ENCODE measurements around the gene TTLL5.

Gene TTLL5

DNA sequence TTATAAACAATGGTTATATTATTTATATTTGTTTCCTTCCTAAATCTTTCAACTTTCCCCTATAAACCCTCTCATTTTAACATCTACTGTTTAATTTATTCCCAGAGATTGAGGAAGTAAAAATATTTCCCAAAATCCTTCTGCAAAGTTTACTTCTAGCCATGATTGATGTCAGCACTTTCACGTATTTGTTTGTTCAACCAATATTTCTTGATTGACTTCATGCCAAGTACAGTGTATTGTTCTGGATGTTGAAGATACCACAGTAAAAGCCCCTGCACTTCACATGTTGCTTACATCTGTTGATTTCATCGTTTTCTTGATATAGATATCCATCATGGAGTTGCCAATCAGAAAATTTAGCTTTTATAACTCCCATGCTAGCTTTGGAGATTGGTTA lies 81.8 kb downstream of the TTLL5 start:
- no peak for DNase-seq

DNA sequence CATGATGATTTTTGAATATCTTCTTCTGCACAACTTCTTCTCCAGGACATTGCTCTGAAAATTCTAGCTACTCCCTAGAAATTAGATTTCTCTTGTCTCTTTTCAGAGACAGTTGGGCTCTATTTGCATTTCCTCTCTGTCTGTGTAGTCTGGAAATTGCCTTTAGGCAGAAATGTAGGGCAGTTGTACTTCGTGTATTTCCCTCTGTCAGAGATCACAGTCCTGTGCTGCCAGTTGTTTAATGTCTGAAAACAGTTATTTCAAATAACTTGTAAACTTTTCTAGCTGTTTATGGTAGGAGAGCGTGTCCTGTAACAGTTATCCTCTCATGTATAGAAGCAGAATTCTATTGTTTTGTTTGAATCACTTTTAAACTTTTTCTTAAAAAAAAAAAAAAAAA lies 86.9 kb downstream of the TTLL5 start:
- DNase-seq: no peak

DNA sequence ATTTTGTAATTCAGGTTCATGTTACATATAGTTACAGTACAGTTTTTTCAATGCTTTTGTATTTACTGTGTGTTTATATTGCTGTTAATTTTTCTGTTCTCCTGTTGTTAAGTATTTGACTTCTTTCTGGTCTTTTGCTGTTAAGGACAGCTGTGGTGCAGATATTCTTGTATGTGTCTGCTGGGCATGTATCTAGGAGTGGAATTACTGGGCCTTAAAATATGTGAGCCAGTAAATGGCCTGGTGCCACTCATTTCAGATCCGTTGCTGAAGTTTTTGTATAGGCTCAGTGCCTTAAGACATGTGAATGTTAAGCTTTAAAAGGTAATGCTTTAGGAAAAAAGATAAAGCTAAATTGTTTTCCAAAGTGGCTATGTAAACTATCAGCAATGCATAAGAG lies 87.3 kb downstream of the TTLL5 start:
- DNase-seq: no peak

DNA sequence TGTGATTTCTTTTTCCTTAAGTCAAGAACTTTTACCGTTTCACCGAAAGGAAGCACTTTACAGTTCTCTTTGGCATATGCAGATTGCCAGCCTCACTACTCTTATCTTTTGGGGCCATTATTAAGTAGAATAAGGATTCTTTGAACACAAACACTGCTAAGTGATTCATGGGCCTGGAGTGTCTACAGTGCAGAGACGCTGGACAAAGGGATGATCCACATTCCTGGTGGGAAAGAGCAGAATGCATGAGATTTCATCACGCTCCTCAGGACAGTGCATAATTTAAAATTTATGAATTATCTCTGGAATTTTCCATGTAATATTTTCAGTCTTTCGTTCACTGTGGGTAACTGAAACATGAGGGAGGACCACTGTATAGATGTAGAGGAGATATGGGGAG lies 90.2 kb downstream of the TTLL5 start:
- no peak for DNase-seq

DNA sequence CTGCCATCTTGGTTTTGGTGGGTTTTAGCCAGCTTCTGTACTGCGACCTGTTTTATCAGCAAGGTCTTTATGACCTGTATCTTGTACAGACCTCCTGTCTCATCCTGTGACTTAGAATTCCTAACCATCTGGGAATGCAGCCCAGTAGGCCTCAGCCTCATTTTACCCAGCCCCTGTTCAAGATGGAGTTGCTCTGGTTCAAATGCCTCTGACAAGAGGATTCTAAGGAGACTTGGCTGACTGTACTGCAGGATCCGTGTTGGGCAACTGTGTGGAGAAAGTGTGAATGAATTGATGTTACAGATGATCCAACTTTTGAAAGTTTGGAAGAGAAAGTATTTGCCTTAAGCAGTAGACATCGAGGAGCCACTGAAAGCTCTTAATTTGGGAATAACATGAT lies 91.0 kb downstream of the TTLL5 start:
- no peak for DNase-seq

DNA sequence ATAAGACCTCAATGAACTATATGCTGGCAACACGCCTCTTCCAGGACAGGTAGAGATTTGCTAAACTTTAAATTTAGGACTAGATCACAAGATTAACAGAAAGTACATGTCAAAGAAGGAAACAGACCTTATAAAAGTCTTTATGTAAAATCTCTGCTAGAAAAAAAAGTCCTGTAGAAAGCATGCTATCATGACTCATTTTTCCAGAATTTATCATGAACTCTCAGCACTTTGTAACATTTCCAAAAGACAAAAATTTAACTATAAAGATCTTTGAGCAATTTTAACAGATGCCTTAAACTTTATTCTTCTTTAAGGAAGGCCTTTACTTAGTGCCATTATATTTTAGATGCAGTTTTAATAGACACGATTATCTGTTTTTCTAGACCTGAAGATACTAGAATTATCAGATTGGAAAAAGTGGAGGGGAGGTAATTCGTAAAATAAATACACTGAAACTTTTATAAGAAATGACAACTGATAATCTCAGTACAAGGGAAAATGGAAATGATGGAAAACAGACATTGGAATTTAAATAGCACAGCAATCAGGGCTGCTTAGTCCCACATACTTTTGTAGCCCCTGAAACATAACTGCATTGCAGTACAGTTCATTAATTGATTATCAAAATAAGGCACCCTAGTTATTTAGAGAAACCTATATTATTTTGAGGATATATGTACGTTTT lies 92.0 kb downstream of the TTLL5 start:
- DNase-seq: no peak

DNA sequence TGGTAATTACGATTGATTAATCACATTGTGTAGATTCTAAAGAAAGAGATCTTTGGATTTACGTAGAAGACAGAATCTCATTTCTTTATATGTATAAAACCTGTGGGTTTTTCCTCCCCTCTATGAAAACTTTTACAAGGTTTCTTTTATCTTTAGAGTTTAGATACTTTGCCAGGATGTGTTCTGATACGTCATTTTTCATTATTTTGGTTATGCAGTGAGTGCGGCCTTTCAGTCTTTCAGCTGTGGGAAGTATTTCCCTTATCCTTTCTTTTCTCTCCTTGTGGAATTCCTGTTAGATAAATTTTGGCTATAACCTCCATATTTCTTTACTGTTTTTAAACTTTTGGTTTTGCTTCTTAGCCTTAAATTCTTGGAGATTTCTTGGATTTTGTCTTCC lies 92.7 kb downstream of the TTLL5 start:
- no peak for DNase-seq

DNA sequence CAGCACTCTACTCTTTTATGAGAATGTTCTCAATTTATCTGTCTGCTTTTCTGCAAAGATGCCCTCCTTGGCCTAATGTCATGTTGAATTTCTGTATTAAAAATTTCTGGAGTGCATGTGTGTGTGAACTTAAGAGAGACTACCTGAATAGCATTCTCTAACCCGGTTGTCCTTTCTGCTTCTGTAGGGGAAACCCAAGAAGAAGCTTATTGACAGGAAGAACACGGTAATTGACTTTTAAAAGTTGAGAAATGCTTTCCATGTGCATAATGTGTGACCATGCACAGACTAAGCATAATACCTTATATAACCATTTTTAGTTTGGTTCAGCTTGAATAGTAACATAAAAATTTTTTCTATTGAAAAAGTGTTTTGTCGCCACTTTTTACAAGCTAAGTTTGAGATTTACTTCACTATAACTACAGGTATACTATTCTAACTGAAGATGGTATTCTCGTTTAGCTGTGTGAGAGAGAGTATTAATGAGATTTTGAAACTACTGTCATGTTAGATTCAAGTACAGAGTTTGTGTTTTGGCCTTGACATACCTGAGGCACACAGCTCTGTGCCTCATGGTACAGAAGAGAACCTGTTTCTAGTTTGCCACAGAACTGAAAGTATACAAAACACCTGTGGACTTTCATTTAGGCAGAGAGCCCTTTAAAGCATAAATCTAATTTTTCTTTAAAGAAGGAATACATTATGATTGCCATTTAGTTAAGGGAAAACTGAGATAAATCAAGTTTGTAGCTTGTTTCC lies 96.8 kb downstream of the TTLL5 start:
- no peak for DNase-seq

DNA sequence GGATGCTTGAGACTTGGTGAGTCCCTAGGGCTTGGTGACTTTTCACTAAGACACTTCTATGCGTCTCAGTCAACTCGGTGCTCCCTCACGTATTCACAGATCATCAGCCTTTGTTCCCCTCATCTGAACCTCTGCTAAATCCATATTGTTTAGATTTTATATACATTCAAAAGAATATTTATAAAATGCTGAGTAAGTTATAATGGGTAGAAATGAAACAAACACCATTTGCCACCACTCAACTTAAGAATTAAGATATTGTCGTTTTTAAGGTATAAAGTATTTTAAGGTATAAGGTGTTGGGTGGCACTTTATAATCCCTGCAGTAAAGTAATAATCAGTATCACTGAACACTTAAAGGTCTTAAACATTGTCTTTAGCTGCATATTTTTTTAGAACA lies 103.0 kb downstream of the TTLL5 start:
- DNase-seq: no peak

DNA sequence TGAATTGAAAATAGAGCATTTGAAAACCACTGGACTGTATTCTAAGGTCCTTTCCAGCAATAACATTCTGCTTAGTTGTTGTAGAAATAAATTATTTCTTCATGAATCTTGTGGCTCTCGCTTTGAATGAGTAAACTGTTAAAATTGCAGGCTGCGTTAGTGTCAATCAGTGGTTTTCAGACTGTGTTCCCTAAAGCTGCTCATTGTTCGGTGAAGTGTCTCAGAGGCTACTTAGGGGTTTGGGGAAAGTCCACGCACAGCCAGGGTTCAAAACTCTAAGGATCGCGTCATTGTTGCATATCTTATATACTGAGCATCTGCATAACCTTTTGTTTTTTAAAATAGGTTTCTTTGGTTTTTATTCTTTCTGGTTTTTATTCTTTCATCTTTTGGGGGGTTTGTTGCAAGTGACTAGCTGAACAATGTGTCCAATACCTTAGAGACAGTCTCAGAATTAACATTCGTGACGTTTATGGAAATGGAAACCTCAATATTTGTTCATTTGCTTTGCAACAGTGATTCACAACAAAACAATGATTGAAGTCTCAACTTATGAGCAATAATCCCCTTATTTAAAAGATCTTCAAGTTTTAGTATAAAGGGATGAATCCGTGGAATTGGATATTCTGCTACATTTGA lies 108.1 kb downstream of the TTLL5 start:
- no peak for DNase-seq

DNA sequence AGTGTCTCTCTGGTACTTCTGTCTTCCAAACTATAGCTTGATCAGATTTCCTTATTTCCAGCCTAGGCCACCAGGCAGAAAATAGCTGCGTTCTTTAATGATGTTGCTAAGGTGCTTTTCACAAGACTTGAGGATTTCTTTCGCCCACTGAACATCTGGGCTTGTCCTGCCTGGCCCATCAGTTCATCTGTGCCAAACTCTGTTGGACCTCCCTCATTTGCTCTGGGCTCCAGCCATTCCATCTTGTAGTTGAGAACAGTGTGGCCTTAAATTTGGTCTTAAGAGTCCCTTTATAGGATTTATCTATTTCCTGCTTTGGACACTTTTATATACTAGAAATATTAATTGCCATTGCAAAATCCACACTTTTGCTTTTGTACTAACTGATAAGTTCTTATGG lies 109.6 kb downstream of the TTLL5 start:
- no peak for DNase-seq

DNA sequence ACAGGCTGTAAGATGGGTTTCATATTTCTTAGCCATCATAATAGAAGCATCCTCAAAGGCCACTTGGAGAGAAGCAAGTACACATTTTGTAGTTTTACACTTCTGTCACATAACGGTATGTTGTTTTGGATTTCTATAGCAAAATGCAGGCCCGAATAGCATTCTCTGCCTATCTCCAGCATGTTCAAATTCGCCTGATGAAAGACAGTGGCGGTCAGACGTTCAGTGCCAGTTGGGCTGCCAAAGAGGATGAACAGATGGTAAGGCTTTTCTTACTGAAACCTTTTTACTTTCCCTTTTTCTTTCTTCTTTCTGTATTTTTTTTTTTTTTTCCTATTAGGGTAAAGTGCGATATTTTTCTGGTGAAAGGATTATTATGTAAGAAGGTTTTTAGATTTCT lies 110.5 kb downstream of the TTLL5 start:
- no peak for DNase-seq

DNA sequence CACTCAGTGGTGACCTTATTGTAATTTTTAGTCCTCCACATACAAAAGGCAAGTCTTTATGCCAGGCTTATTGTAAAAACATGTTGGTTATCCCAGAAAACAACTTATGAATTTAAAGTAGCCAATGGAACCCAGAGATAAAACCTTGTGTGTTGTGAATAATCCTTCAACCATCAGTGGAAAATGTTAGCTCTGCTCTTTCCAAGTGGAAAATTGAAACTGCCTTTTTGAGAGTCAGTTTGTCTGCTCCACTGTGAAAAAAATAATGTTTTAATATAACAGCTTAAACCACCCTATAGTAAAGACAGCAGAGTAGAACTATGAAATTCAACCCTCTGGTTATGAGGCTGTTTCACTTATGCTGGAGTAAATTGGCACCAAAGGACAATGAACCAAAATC lies 112.0 kb downstream of the TTLL5 start:
- no peak for DNase-seq

DNA sequence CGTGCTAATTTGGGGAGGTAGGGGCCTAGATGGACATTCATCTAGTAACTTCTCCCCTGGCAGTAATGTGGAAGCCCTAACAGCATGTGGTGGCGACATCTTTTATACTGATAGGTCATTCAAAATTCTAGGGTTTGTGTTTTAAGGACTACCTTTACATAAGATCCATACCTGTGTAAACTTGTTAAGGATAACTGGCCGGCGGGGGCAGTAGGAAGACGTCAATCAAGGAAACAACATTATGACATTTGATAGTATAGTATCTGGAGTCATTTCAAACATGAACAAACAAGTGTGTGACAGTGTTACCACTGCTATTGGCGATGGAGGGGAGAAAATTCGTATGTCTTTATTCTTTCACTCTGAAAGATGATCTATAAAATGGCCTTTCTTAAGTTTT lies 120.0 kb downstream of the TTLL5 start:
- no peak for DNase-seq

DNA sequence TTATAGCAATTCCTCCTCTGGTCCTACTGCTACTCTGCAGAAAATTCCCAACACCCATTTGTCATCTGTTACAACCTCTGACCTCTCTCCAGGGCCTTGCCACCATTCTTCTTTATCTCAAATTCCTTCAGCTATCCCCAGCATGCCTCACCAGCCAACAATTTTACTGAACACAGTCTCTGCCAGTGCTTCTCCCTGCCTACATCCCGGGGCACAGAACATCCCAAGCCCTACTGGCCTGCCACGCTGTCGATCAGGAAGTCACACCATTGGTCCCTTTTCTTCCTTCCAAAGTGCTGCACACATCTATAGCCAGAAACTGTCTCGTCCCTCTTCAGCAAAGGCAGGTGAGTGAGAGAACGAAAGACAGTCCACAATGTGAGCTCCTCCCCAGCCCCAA lies 122.1 kb downstream of the TTLL5 start:
- DNase-seq: no peak

DNA sequence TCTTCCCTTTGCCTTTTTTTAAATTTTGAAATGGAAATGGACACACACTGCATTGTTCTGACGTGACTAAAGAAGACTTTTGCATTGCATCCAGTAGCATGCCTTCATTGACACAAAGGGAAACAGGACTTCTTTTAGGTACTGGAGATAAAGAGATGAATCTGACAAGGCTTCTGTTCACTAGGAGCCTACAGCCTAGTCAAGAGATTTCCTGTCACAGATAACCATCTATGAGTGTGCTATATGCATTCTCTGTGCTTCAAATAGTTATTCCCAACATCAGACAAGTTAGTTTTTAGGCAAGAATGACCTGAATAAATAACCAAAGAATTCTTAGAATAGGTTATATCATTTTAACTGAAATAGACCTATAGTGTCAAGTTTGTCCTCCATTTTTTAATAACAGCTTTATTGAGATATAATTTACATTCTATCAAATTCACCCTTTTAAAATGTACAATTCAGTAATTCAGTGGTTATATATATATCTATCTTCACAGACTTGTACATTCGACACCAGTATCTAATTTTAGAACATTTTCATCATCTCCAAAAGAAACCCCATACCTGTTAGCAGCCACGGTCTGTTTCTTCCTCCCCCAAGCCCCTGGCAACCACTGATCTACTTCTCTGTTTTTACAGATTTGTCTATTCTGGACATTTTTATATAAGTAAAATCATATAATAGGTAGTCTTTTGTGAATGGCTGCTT lies 122.7 kb downstream of the TTLL5 start:
- DNase-seq: no peak

DNA sequence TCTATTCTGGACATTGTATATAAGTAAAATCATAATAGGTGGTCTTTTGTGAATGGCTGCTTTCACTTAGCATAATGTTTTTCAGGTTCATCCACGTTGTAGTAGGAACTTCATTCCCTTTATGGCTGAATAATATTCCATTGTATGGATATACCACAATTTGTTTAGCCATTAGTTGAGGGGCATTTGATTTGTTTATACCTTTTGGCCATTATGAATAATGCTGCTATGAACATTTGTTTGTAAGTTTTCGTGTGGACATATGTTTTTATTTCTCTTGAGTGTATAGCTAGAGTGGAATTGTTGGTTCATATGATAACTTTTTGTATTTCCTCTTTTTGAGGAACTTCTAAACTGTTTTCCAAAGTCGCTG lies 123.3 kb downstream of the TTLL5 start:
- no peak for DNase-seq

DNA sequence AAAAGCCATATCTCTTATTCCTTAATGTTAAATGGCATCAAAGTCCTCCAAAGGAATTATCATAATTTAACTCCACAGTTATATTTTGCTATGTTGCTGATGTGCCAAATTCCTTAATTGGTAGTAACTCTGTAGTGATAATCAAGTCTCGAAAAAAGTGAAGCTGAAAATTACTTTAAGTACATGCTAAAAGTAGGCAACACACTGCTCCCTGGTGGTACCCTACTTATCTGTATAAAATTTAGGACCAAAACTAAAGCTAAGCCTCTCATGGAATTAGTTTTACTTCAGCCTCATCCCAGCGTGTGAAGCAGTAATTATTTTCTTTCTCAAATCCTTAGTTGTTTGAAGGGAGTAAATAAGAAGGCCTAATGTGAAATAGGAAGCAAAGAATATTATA lies 132.8 kb downstream of the TTLL5 start:
- DNase-seq: no peak

DNA sequence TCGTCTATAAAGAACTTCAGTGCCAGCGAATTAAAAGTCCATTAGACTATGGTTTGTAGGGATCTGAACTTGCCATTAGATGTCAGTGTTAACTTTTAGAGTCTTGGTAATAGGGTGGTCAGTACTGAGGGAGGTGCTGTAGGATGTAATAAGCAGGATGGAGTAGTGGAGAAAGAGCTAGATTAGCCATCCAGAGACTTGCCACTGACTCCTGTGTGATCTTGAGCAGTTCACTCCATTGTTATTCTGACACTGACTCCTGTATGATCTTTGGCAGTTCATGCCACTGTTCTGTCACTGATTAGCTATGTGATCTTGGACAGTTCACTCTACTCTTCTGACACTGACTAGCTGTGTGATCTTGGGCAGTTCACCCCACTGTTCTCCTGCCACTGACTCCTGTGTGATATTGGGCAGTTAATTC lies 133.6 kb downstream of the TTLL5 start:
- no peak for DNase-seq

DNA sequence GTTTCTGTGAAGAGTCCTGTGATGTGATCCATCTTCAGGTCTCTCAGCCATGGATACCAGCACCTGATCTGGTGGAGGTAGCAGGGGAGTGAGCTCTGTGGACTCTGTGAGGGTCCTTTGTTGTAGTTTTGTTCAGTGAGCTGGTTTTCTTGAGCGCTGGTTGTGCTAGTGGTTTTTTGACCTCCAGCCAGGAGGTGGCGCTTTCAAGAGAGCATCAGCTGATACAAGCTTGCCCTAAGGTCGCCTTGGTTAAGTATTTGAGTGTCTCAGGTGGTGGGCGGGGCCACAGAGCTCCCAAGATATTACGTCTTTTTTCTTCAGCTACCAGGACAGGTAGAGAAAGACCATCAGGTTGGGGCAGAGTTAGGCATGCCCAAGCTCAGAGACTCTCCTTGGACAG lies 139.7 kb downstream of the TTLL5 start:
- no peak for DNase-seq

DNA sequence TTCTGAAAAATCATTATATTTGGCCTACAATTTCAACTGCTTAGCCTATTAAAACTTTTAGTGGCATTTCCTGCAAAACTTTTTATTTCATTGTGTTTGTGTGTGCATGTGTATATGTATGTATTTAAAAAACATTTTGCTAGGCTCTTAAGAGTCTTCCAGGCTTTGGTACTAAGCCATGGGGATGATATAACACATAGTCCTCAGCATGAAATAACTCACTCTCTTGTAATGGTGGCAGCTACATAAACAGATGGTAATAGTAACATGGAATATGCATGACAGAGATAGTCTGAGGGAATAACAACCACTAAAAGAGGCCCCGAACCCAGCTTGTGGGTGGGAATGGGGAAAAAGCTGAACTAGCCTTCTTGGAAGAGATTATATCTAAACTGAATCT lies 141.4 kb downstream of the TTLL5 start:
- no peak for DNase-seq

DNA sequence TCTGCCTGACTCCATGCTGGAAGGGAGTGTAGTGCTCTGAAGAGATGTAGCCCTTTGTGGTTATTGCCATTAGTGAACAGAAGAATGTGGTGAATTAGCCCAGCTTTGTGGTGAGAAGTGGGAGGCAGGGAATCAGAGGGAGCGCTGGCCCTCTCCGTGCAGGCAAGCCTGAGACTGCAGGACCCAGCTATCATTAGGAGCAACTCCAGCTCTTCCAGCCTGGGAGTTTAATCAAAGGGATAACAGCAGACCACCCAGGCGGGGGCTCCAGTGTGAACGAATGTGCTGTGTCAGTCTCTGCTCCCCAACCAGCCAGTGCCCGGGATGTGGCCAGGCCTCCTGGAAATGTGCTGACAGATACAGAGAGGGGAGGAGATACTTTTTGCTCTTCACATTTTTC lies 142.7 kb downstream of the TTLL5 start:
- no peak for DNase-seq

DNA sequence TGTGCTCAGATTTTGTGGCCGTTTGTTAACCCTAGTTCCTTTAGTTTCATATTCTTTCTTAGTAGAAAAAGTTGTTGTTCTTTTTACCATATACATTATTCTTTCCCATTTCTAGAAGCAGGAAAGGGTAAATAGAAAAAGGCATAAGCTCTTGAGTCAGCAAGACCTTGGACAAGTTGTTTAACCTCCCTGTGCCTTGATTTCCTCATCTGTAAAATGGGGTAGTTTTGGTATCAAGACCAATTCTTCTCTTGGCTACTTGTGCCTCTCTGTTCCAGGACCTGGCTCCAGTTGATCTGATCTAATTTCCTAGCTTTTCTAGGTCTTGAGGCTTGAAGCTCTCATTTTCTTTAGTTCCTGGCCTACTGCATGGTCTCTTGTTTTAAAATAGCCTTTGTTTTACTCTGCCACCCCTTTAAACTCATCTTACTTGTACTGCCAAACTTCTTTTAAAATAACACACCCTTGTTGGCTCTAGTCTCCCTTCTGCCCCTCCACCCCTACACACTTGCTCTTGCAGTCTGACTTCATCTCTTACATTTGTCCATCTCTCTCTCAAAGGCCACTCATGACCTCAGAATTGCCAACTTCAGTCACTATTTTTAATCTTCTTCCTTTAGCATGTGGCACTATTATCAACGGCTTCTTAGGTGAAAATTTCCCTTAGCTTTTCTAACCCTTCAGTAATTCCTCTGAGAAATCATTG lies 143.7 kb downstream of the TTLL5 start:
- no peak for DNase-seq
